PC-3 (cell line): ENCODE results near the gene CCDC102A.

Source experiments
- CTCF ChIP-seq: fragments of 300-600 bp; sonication (generic); conservative IDR thresholded peaks from 2 replicates; pipeline ENCODE4 v1.5.1; 2017; ENCODE audit warnings: antibody characterized with exemption, low read depth, mild to moderate bottlenecking, low read length
- EZH2 ChIP-seq: fragments of 300-600 bp; sonication (generic); IDR thresholded peaks from one replicate; pipeline ENCODE4 v1.6.1; 2017; ENCODE audit warnings: antibody characterized with exemption, mild to moderate bottlenecking, low read length; ENCODE audit not compliant: unreplicated experiment
- EZH2phosphoT487 ChIP-seq: fragments of 300-600 bp; sonication (generic); IDR thresholded peaks from 2 replicates; pipeline ENCODE4 v1.6.1; 2018; ENCODE audit warnings: mild to moderate bottlenecking, antibody characterized with exemption, low read length, borderline replicate concordance

GRCh38 chr16:57485916-57486857, 50.2 kb downstream of the CCDC102A start, which contains the start of gene DOK4:
- TF ChIP-seq EZH2 (no peak), CTCF (no peak), EZH2phosphoT487 (no peak)
